GM23338 (cell line): Measurements from ENCODE around the gene C16orf90. TPM values are rescaled to one million over a fixed set of nuclear protein-coding genes. Genes with fewer than 3 reads are reported as not detected.

ENCODE experiments used
- ATAC-seq: fragments of 200-7000 bp; cut with Tn5 transposase; 3 replicates; pipeline ENCODE4 v1.9.1; 2020
- DNase-seq: peaks from one replicate; pipeline ENCODE4 v3.0.0-alpha.2; 2015; ENCODE audit warnings: low spot score
- H2AFZ ChIP-seq: fragments of 200-600 bp; sonication (generic); 2 replicates; pipeline ENCODE4 v1.8.0; 2016; ENCODE audit warnings: antibody characterized with exemption, mild to moderate bottlenecking, moderate library complexity
- H3F3A ChIP-seq: fragments of 200-600 bp; sonication (generic); replicated peaks from 2 replicates; pipeline ENCODE4 v1.8.0; 2017; ENCODE audit warnings: antibody characterized with exemption, mixed run types, low read depth
- H3K27ac ChIP-seq: fragments of 200-600 bp; sonication (generic); 2 replicates; pipeline ENCODE4 v1.6.1; 2016; ENCODE audit warnings: low read depth
- H3K27me3 ChIP-seq: fragments of 200-600 bp; sonication (generic); 2 replicates; pipeline ENCODE4 v1.8.0; 2016; ENCODE audit warnings: mild to moderate bottlenecking, mixed run types, moderate library complexity; ENCODE audit not compliant: insufficient read depth
- H3K36me3 ChIP-seq: fragments of 200-600 bp; sonication (generic); 2 replicates; pipeline ENCODE4 v1.8.0; 2016; ENCODE audit warnings: mild to moderate bottlenecking; ENCODE audit not compliant: insufficient read depth
- H3K4me1 ChIP-seq: fragments of 200-600 bp; sonication (generic); 2 replicates; pipeline ENCODE4 v1.8.0; 2016; ENCODE audit warnings: mild to moderate bottlenecking, moderate library complexity; ENCODE audit not compliant: insufficient read depth
- H3K4me2 ChIP-seq: fragments of 200-600 bp; sonication (generic); 2 replicates; pipeline ENCODE4 v1.7.1; 2017; ENCODE audit warnings: mixed run types
- H3K4me3 ChIP-seq: fragments of 200-600 bp; sonication (generic); 2 replicates; pipeline ENCODE4 v1.6.1; 2016; ENCODE audit warnings: mixed run types
- H3K79me2 ChIP-seq: fragments of 200-600 bp; sonication (generic); replicated peaks from 2 replicates; pipeline ENCODE4 v1.8.0; 2017; ENCODE audit warnings: mild to moderate bottlenecking; ENCODE audit not compliant: insufficient read depth
- H3K9me2 ChIP-seq: fragments of 200-600 bp; sonication (generic); 2 replicates; pipeline ENCODE4 v1.8.0; 2017; ENCODE audit not compliant: insufficient read depth
- H4K20me1 ChIP-seq: fragments of 200-600 bp; sonication (generic); replicated peaks from 2 replicates; pipeline ENCODE4 v1.8.0; 2017; ENCODE audit warnings: mild to moderate bottlenecking; ENCODE audit not compliant: insufficient read depth
- H3K27ac Mint-ChIP-seq: 2 replicates; pipeline ENCODE4 v1.8.0; 2020; ENCODE audit warnings: inconsistent platforms, mild to moderate bottlenecking, moderate library complexity, mixed read lengths
- H3K27me3 Mint-ChIP-seq: 3 replicates; pipeline ENCODE4 v1.8.0; 2022; ENCODE audit warnings: low read depth, mild to moderate bottlenecking, moderate library complexity, mixed read lengths, inconsistent platforms; ENCODE audit not compliant: insufficient read depth, poor library complexity
- H3K36me3 Mint-ChIP-seq: 3 replicates; pipeline ENCODE4 v1.8.0; 2021; ENCODE audit warnings: low read depth, mild to moderate bottlenecking, inconsistent platforms, moderate library complexity, mixed read lengths
- H3K4me1 Mint-ChIP-seq: 3 replicates; pipeline ENCODE4 v1.8.0; 2020; ENCODE audit warnings: mild to moderate bottlenecking, inconsistent platforms, mixed read lengths
- H3K4me3 Mint-ChIP-seq: 3 replicates; pipeline ENCODE4 v1.8.0; 2021; ENCODE audit warnings: moderate library complexity, mild to moderate bottlenecking, inconsistent platforms, mixed read lengths
- H3K9me3 Mint-ChIP-seq: 3 replicates; pipeline ENCODE4 v1.8.0; 2020; ENCODE audit warnings: moderate library complexity, mild to moderate bottlenecking, inconsistent platforms, mixed read lengths
- CREB1 ChIP-seq: fragments of 250-450 bp; sonication (Bioruptor Pico); IDR thresholded peaks from 2 replicates; pipeline ENCODE4 v1.5.0; 2020; ENCODE audit warnings: low read depth, mild to moderate bottlenecking, moderate library complexity
- CTCF ChIP-seq, 2 experiments: fragments of 200-600 bp in 1 of 2; sonication (generic) in 1 of 2; conservative IDR thresholded peaks; 2 replicates each; pipeline versions ENCODE4 v1.5.1 to v1.6.1; 2016 to 2017; ENCODE audit warnings: antibody characterized with exemption in 2 of 2, low read depth in 2 of 2, mild to moderate bottlenecking in 2 of 2, moderate library complexity in 1 of 2
- ETS1 ChIP-seq: IDR thresholded peaks from 2 replicates; pipeline ENCODE4 v1.6.1; 2016; ENCODE audit warnings: antibody characterized with exemption
- EZH2 ChIP-seq: fragments of 200-600 bp; sonication (generic); IDR thresholded peaks from one replicate; pipeline ENCODE4 v1.8.0; 2017; ENCODE audit warnings: antibody characterized with exemption, mild to moderate bottlenecking, low read depth; ENCODE audit not compliant: unreplicated experiment
- EZH2phosphoT487 ChIP-seq: fragments of 200-600 bp; sonication (generic); IDR thresholded peaks from one replicate; pipeline ENCODE4 v1.8.1; 2018; ENCODE audit warnings: antibody characterized with exemption; ENCODE audit not compliant: unreplicated experiment
- JUNB ChIP-seq: IDR thresholded peaks from one replicate; pipeline ENCODE4 v1.6.1; 2016; ENCODE audit warnings: antibody characterized with exemption; ENCODE audit not compliant: unreplicated experiment
- NANOG ChIP-seq: IDR thresholded peaks from 2 replicates; pipeline ENCODE4 v1.6.1; 2016; ENCODE audit warnings: antibody characterized with exemption, borderline replicate concordance
- POLR2AphosphoS5 ChIP-seq: IDR thresholded peaks from 2 replicates; pipeline ENCODE4 v1.6.1; 2016; ENCODE audit warnings: antibody characterized with exemption, low read depth
- REST ChIP-seq: IDR thresholded peaks from one replicate; pipeline ENCODE4 v1.6.1; 2018; ENCODE audit warnings: antibody characterized with exemption; ENCODE audit not compliant: unreplicated experiment
- STAT1 ChIP-seq: IDR thresholded peaks from one replicate; pipeline ENCODE4 v1.6.1; 2016; ENCODE audit warnings: antibody characterized with exemption; ENCODE audit not compliant: unreplicated experiment
- ZNF114 ChIP-seq: fragments of 250-450 bp; sonication (Bioruptor Pico); IDR thresholded peaks from 2 replicates; pipeline ENCODE4 v1.5.0; 2020; ENCODE audit warnings: mild to moderate bottlenecking, moderate library complexity
- ZNF331 ChIP-seq: fragments of 250-450 bp; sonication (Bioruptor Pico); IDR thresholded peaks from 2 replicates; pipeline ENCODE4 v1.5.0; 2020; ENCODE audit warnings: low read depth, mild to moderate bottlenecking, moderate library complexity
- ZNF462 ChIP-seq: fragments of 250-450 bp; sonication (Bioruptor Pico); IDR thresholded peaks from 2 replicates; pipeline ENCODE4 v1.5.0; 2020; ENCODE audit warnings: mild to moderate bottlenecking, moderate library complexity
- long read RNA-seq: library from polyadenylated mRNA; unstranded; transcript quantifications from one replicate; pipeline ENCODE4 v2.0.0, GENCODE V29; 2020; ENCODE audit not compliant: unreplicated experiment
- polyA plus RNA-seq: library from polyadenylated mRNA; unstranded; fragments of >200 nt; fragmentation: Nextera tagmentation; extraction: Ambion mirVana; gene quantifications from 2 replicates; pipeline ENCODE4 v1.2.1, GENCODE V29; 2016
- total RNA-seq: library from RNA; depleted of rRNA; stranded (reverse); fragments of >200 nt; shearing (Covaris generic); gene quantifications from 2 replicates; pipeline ENCODE4 v1.2.3, GENCODE V29; 2014; rRNA removed

The C16orf90 gene
- total RNA-seq (not detected in 2 replicates), polyA plus RNA-seq (not detected in 2 replicates)
- long read RNA-seq, result 0 reads

GRCh38 chr16:3495176-3495575, at the start of gene C16orf90:
Gene C16orf90, minus strand, starts transcription at chr16:3495489. Its CDS starts 68 bp downstream, at chr16:3495421.
- Histone ChIP-seq H3K4me2 (no peak within 1 kb of the TSS), H3K9me2 (no peaks in the 10 kb centered on the region), H2AFZ (peak within 1 kb of the TSS; percentile 28; the same call in 1 of the 2 replicates), H3K79me2 (no peaks in the 10 kb centered on the region), H3K4me1 (no peaks in the 10 kb centered on the region), H3K36me3 (no peaks in the 10 kb centered on the region), H3K4me3 (no peak within 1 kb of the TSS), H4K20me1 (no peaks in the 10 kb centered on the region), H3K27ac (no peak within 1 kb of the TSS), H3K27me3 (no peaks in the 10 kb centered on the region), H3F3A (0 out of 2 replicates have a peak, but pooled peaks cover 3% of the 10 kb centered on the region)
- no peak for TF ChIP-seq REST
- no peak for TF ChIP-seq ZNF331 (CRISPR knock-in tag)
- no peak for TF ChIP-seq NANOG
- TF ChIP-seq EZH2, result no peak
- TF ChIP-seq CTCF (conservative IDR thresholded peaks at IDR 0.05; ENCODE audit: low read depth in 2 of 2), result no peak
- TF ChIP-seq ZNF114 (CRISPR knock-in tag), result no peak
- no peak for TF ChIP-seq CREB1 (CRISPR knock-in tag)
- TF ChIP-seq STAT1, result no peak
- TF ChIP-seq JUNB, result no peak
- no peak for TF ChIP-seq ETS1
- no peak for TF ChIP-seq EZH2phosphoT487
- no peak for TF ChIP-seq ZNF462 (CRISPR knock-in tag)
- TF ChIP-seq POLR2AphosphoS5, result no peak
- H3K4me3 Mint-ChIP-seq, result no peak within 1 kb of the TSS
- H3K27me3 Mint-ChIP-seq, result peaks cover 8% of the 10 kb centered on the region
- no peaks in the 10 kb centered on the region for H3K4me1 Mint-ChIP-seq
- no peak for ATAC-seq
- no peak for DNase-seq
- no peaks in the 10 kb centered on the region for H3K9me3 Mint-ChIP-seq
- no peaks in the 10 kb centered on the region for H3K36me3 Mint-ChIP-seq
- no peak within 1 kb of the TSS for H3K27ac Mint-ChIP-seq
